OCI-LY3 (cell line): ENCODE measurements around the gene NEDD8.

Experiments used
- H2AFZ ChIP-seq: fragments of 200-600, 300-600 bp; shearing (Covaris generic); 2 replicates; pipeline ENCODE4 v1.6.0; 2014; ENCODE audit warnings: antibody characterized with exemption, low read depth, low read length
- H3K27ac ChIP-seq: fragments of 200-600, 300-600 bp; sonication (generic); 2 replicates; pipeline ENCODE4 v1.5.1; 2014; ENCODE audit warnings: mild to moderate bottlenecking, low read length, moderate library complexity, mixed read lengths
- H3K27me3 ChIP-seq: fragments of 200-600, 300-600 bp; sonication (generic); 2 replicates; pipeline ENCODE4 v1.6.1; 2014; ENCODE audit warnings: low read depth, low read length, mixed read lengths
- H3K36me3 ChIP-seq: fragments of 200-600, 300-600 bp; sonication (generic); replicated peaks from 2 replicates; pipeline ENCODE3; 2014; ENCODE audit warnings: low read depth, low read length, mixed read lengths
- H3K4me1 ChIP-seq: fragments of 300-600, 200-600 bp; sonication (generic); 2 replicates; pipeline ENCODE4 v1.6.1; 2014; ENCODE audit warnings: low read length, mixed read lengths
- H3K4me2 ChIP-seq: fragments of 200-600, 300-600 bp; sonication (generic); 2 replicates; pipeline ENCODE4 v1.6.1; 2014; ENCODE audit warnings: low read length, mixed read lengths
- H3K4me3 ChIP-seq: fragments of 300-600, 200-600 bp; sonication (generic); 2 replicates; pipeline ENCODE4 v1.5.1; 2014; ENCODE audit warnings: antibody characterized with exemption, mild to moderate bottlenecking, low read length, moderate library complexity
- H3K79me2 ChIP-seq: fragments of 300-600, 200-600 bp; shearing (Covaris generic); 2 replicates; pipeline ENCODE4 v1.6.1; 2014; ENCODE audit warnings: mild to moderate bottlenecking, low read length, mixed read lengths
- H3K9ac ChIP-seq: fragments of 300-600, 200-600 bp; shearing (Covaris generic); 2 replicates; pipeline ENCODE4 v1.6.0; 2014; ENCODE audit warnings: mild to moderate bottlenecking, low read length, moderate library complexity
- H3K9me3 ChIP-seq: fragments of 200-600, 300-600 bp; shearing (Covaris generic); 2 replicates; pipeline ENCODE4 v1.6.1; 2014; ENCODE audit warnings: low read length, mixed read lengths; ENCODE audit not compliant: insufficient read depth
- H4K20me1 ChIP-seq: fragments of 200-600, 300-600 bp; sonication (generic); 2 replicates; pipeline ENCODE4 v1.6.1; 2016; ENCODE audit warnings: low read length, mixed read lengths; ENCODE audit not compliant: insufficient read depth
- EZH2phosphoT487 ChIP-seq: fragments of 200-600 bp; shearing (Covaris generic); IDR thresholded peaks from 2 replicates; pipeline ENCODE4 v1.6.1; 2018; ENCODE audit warnings: antibody characterized with exemption, mixed run types, low read depth
- TF ChIP-seq, protein P1 (sequence below): fragments of 200-600, 300-600 bp; sonication (generic); IDR thresholded peaks from 2 replicates; pipeline ENCODE4 v1.5.1; 2014; ENCODE audit warnings: antibody characterized with exemption, low read length, low read depth

The NEDD8 gene

DNA sequence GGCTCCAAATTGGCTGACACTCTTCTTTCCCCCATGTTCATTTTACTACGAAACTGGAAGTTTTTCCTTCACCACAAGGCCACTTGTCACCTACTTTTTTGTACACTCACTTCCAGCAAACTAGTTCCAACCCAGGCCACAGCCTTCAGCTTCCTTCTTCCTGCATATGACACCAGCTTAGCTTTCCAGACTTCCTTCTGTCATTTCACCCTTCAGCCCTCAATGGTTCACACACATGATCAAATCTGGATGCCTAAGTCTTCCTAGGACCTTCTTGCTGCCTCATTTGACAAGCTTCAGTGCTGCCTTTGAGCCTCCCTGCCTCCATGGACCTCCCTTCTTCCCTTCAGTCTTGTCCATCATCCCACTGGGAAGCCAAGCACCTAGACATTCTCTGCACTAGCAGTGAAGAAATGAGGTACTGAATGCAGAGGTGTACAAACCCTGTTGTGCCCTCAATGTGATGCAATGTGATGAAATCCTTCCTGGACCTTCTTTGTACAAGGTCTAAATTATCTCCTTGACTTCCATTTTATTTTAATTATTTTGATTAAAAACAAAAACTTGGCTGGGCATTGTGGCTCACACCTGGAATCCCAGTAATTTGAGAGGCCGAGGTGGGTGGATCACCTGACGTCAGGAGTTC, 64.6 kb downstream of the NEDD8 start:
- Histone ChIP-seq H3K36me3 (peaks cover 43% of the 10 kb centered on the region), H3K4me3 (no peak overlapping the region), H3K27ac (no peak overlapping the region), H2AFZ (no peak overlapping the region), H3K9me3 (no peaks in the 10 kb centered on the region), H3K4me2 (no peak overlapping the region), H3K27me3 (no peaks in the 10 kb centered on the region), H3K79me2 (peaks cover 8% of the 10 kb centered on the region; the same call in 1 of the 2 replicates), H4K20me1 (no peaks in the 10 kb centered on the region), H3K9ac (no peak overlapping the region), H3K4me1 (no peaks in the 10 kb centered on the region)
- TF ChIP-seq EZH2phosphoT487 = no peak
- TF ChIP-seq, protein P1, sequence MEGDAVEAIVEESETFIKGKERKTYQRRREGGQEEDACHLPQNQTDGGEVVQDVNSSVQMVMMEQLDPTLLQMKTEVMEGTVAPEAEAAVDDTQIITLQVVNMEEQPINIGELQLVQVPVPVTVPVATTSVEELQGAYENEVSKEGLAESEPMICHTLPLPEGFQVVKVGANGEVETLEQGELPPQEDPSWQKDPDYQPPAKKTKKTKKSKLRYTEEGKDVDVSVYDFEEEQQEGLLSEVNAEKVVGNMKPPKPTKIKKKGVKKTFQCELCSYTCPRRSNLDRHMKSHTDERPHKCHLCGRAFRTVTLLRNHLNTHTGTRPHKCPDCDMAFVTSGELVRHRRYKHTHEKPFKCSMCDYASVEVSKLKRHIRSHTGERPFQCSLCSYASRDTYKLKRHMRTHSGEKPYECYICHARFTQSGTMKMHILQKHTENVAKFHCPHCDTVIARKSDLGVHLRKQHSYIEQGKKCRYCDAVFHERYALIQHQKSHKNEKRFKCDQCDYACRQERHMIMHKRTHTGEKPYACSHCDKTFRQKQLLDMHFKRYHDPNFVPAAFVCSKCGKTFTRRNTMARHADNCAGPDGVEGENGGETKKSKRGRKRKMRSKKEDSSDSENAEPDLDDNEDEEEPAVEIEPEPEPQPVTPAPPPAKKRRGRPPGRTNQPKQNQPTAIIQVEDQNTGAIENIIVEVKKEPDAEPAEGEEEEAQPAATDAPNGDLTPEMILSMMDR = no peak
